Stomach smooth muscle (tissue), 2 donors: ENCODE measurements around the gene DDR2.
A peak's percentile ranks its signal among the peaks of the same experiment; 100 is the strongest.
"Not testable (repeated sequence)": the region's sequence is repeated elsewhere in the genome, so short reads cannot be mapped to it uniquely, and the experiment has no call there.

Experiments used
- H3K27ac ChIP-seq: one replicate; pipeline ENCODE4 v1.7.0; 2013; ENCODE audit warnings: mild to moderate bottlenecking, low read length, inconsistent platforms
- H3K27me3 ChIP-seq, 2 donors: one replicate each; pipeline ENCODE4 v1.7.0; 2013; ENCODE audit warnings: low read length in 2 of 2; ENCODE audit not compliant: insufficient read depth in 2 of 2, control insufficient read depth in 1 of 2
- H3K36me3 ChIP-seq, 2 donors: one replicate each; pipeline ENCODE4 v1.7.0; 2013; ENCODE audit warnings: low read length in 2 of 2; ENCODE audit not compliant: control insufficient read depth in 2 of 2, insufficient read depth in 2 of 2
- H3K4me1 ChIP-seq: one replicate; pipeline ENCODE4 v1.7.0; 2013; ENCODE audit warnings: low read length; ENCODE audit not compliant: control insufficient read depth, insufficient read depth
- H3K4me3 ChIP-seq, 2 donors: one replicate each; pipeline ENCODE4 v1.7.0; 2013; ENCODE audit warnings: low read length in 2 of 2
- H3K9ac ChIP-seq, 2 donors: one replicate each; pipeline ENCODE4 v1.7.0; 2013; ENCODE audit warnings: low read length in 2 of 2, mild to moderate bottlenecking in 1 of 2
- H3K9me3 ChIP-seq, 2 donors: one replicate each; pipeline ENCODE4 v1.7.0; 2013; ENCODE audit warnings: low read length in 2 of 2; ENCODE audit not compliant: control insufficient read depth in 2 of 2
- donor health status: healthy.
- donor health status: Pancreatic carcinoma.

DDR2 gene

GRCh38 chr1:162721471-162721870 lies 89.2 kb downstream of the DDR2 start:
- Histone ChIP-seq H3K27ac (no peak overlapping the region), H3K27me3 (no peaks in the 10 kb centered on the region), H3K9ac (no peak overlapping the region)

GRCh38 chr1:162722036-162722435 lies 89.8 kb downstream of the DDR2 start:
- Histone ChIP-seq H3K36me3 (peaks cover 2 to 3% of the 10 kb centered on the region in 2 donors), H3K4me3 (no peak overlapping the region), H3K4me1 (no peaks in the 10 kb centered on the region), H3K27ac (no peak overlapping the region), H3K27me3 (no peaks in the 10 kb centered on the region), H3K9ac (no peak overlapping the region), H3K9me3 (no peaks in the 10 kb centered on the region)

More at GRCh38 chr1:162721471-162721870, 89.2 kb downstream of the DDR2 start:
- H3K36me3 ChIP-seq = peaks cover 2 to 3% of the 10 kb centered on the region in 2 donors
- no peak overlapping the region for H3K4me3 ChIP-seq
- no peaks in the 10 kb centered on the region for H3K9me3 ChIP-seq
- no peaks in the 10 kb centered on the region for H3K4me1 ChIP-seq

- no peak overlapping the region for H3K9ac ChIP-seq
These were observed 92.4 kb downstream of the DDR2 start for GRCh38 chr1:162724583-162725120.

GRCh38 chr1:162725301-162725837 lies 93.1 kb downstream of the DDR2 start:
- peaks cover 0 to 2% of the 10 kb centered on the region in 2 donors for H3K36me3 ChIP-seq
- no peaks in the 10 kb centered on the region for H3K9me3 ChIP-seq
- no peak overlapping the region for H3K4me3 ChIP-seq
- no peaks in the 10 kb centered on the region for H3K4me1 ChIP-seq
- H3K27me3 ChIP-seq = no peaks in the 10 kb centered on the region
- H3K9ac ChIP-seq = no peak overlapping the region
- H3K27ac ChIP-seq = no peak overlapping the region

More at GRCh38 chr1:162724583-162725120, 92.4 kb downstream of the DDR2 start:
- Histone ChIP-seq H3K36me3 (peaks cover 2 to 3% of the 10 kb centered on the region in 2 donors), H3K9me3 (no peaks in the 10 kb centered on the region), H3K4me1 (no peaks in the 10 kb centered on the region), H3K27ac (peak overlapping the region; percentile 31), H3K27me3 (no peaks in the 10 kb centered on the region), H3K4me3 (no peak overlapping the region)

GRCh38 chr1:162726555-162726954 lies 94.3 kb downstream of the DDR2 start:
- H3K36me3 ChIP-seq = peaks cover 2 to 4% of the 10 kb centered on the region in 2 donors
- no peak overlapping the region for H3K27ac ChIP-seq
- no peaks in the 10 kb centered on the region for H3K9me3 ChIP-seq
- no peaks in the 10 kb centered on the region for H3K27me3 ChIP-seq
- H3K9ac ChIP-seq = no peak overlapping the region
- H3K4me1 ChIP-seq = no peaks in the 10 kb centered on the region
- H3K4me3 ChIP-seq = no peak overlapping the region

- H3K36me3 ChIP-seq = not testable (repeated sequence)
These were observed 95.2 kb downstream of the DDR2 start for GRCh38 chr1:162727493-162727892.

GRCh38 chr1:162728573-162728972 lies 96.3 kb downstream of the DDR2 start:
- Histone ChIP-seq H3K4me1 (peaks cover 16% of the 10 kb centered on the region), H3K9me3 (no peaks in the 10 kb centered on the region), H3K27me3 (no peaks in the 10 kb centered on the region), H3K27ac (no peak overlapping the region), H3K36me3 (peaks cover 0 to 4% of the 10 kb centered on the region in 2 donors), H3K9ac (no peak overlapping the region), H3K4me3 (no peak overlapping the region)

More at GRCh38 chr1:162727493-162727892, 95.2 kb downstream of the DDR2 start:
- not testable (repeated sequence) for H3K4me3 ChIP-seq, H3K9ac ChIP-seq, H3K4me1 ChIP-seq, H3K9me3 ChIP-seq, H3K27me3 ChIP-seq, H3K27ac ChIP-seq

GRCh38 chr1:162729195-162729774 lies 97.0 kb downstream of the DDR2 start:
- not testable (repeated sequence) for H3K9me3 ChIP-seq, H3K27me3 ChIP-seq, H3K36me3 ChIP-seq, H3K4me3 ChIP-seq, H3K9ac ChIP-seq, H3K27ac ChIP-seq
- H3K4me1 ChIP-seq = peaks cover 17% of the 10 kb centered on the region

GRCh38 chr1:162732094-162732493 lies 99.8 kb downstream of the DDR2 start:
- H3K9ac ChIP-seq = peak overlapping the region in 1 of 2 donors; percentile 0
- no peaks in the 10 kb centered on the region for H3K9me3 ChIP-seq
- H3K4me3 ChIP-seq = peak overlapping the region; percentile 5 to 8
- peaks cover 0 to 7% of the 10 kb centered on the region in 2 donors for H3K36me3 ChIP-seq
- H3K27ac ChIP-seq = peak overlapping the region; percentile 86
- peaks cover 31% of the 10 kb centered on the region for H3K4me1 ChIP-seq
- H3K27me3 ChIP-seq = no peaks in the 10 kb centered on the region

- H3K27me3 ChIP-seq = no peaks in the 10 kb centered on the region
- peak overlapping the region in 1 of 2 donors; percentile 8 for H3K4me3 ChIP-seq
- no peaks in the 10 kb centered on the region for H3K9me3 ChIP-seq
- H3K27ac ChIP-seq = peak overlapping the region; percentile 86
- peak overlapping the region in 1 of 2 donors; percentile 5 for H3K9ac ChIP-seq
- peaks cover 31% of the 10 kb centered on the region for H3K4me1 ChIP-seq
- peaks cover 0 to 7% of the 10 kb centered on the region in 2 donors for H3K36me3 ChIP-seq
These were observed 100.5 kb downstream of the DDR2 start for GRCh38 chr1:162732566-162733335.
